GM19397 (cell line): ENCODE measurements around the gene MEGF6.

Source experiments
- ATAC-seq: cut with Tn5 transposase; IDR thresholded peaks from one replicate; pipeline ENCODE4 v1.9.1; 2021; ENCODE audit warnings: mild to moderate bottlenecking, moderate library complexity; ENCODE audit not compliant: unreplicated experiment

The MEGF6 gene

GRCh38 chr1:3461238-3461933 is 149.9 kb downstream of the MEGF6 start:
- ATAC-seq: no peak

GRCh38 chr1:3460672-3461131 is 150.6 kb downstream of the MEGF6 start:
- no peak for ATAC-seq

GRCh38 chr1:3459940-3460671 is 151.2 kb downstream of the MEGF6 start:
- ATAC-seq: no peak

GRCh38 chr1:3459051-3459908 is 152.0 kb downstream of the MEGF6 start:
- no peak for ATAC-seq

- no peak for ATAC-seq
Measured at GRCh38 chr1:3457910-3458883, 153.1 kb downstream of the MEGF6 start.

GRCh38 chr1:3456964-3457909 is 154.1 kb downstream of the MEGF6 start:
- no peak for ATAC-seq

GRCh38 chr1:3456449-3456963 is 154.8 kb downstream of the MEGF6 start:
- ATAC-seq: no peak

GRCh38 chr1:3455670-3456448 is 155.4 kb downstream of the MEGF6 start:
- ATAC-seq: no peak

- no peak for ATAC-seq
Measured at GRCh38 chr1:3454811-3455618, 156.3 kb downstream of the MEGF6 start.

GRCh38 chr1:3453891-3454810 is 157.2 kb downstream of the MEGF6 start, which contains the start of gene ARHGEF16:
Gene ARHGEF16, plus strand, starts transcription at chr1:3454665. Its CDS starts 8,420 bp downstream, at chr1:3463085.
- ATAC-seq: no peak

GRCh38 chr1:3453203-3453761 is 158.0 kb downstream of the MEGF6 start:
- ATAC-seq: no peak

- ATAC-seq: no peak
Measured at GRCh38 chr1:3452866-3453175, 158.5 kb downstream of the MEGF6 start.

GRCh38 chr1:3451994-3452865 is 159.1 kb downstream of the MEGF6 start:
- ATAC-seq: no peak

GRCh38 chr1:3450983-3451382 is 160.3 kb downstream of the MEGF6 start:
- no peak for ATAC-seq
